Activated T-helper 2 cell treated with anti-CD3 and anti-CD28 coated beads, Interferon-gamma antibody, Interleukin-2, Interleukin-4, amounts not matched to agents 10 μg/mL and 5 μg/mL and 100 μg/mL, durations not matched to agents 14 hours and 24 hours and 36 hours (primary cell): ENCODE data around the gene CLCN4. TPM values are rescaled to one million over a fixed set of nuclear protein-coding genes. Genes with fewer than 3 reads are reported as not detected.

Experiments used
- total RNA-seq: library from RNA; stranded (reverse); gene quantifications from 2 replicates; pipeline ENCODE4 v1.2.3, GENCODE V29; 2022

The CLCN4 gene
- total RNA-seq, 1 donor from 2014 or later: 0.16 TPM

Other genes starting within 250 kb of the CLCN4 start
- gene CLDN34, start 189.6 kb upstream of the CLCN4 start, total RNA-seq: not detected in 2 replicates